GM12891 (cell line): ENCODE results near the gene PRF1.
"Not testable (repeated sequence)": the region's sequence is repeated elsewhere in the genome, so short reads cannot be mapped to it uniquely, and the experiment has no call there.

Source experiments
- POLR2A ChIP-seq: IDR thresholded peaks from 2 replicates; pipeline ENCODE4 v1.6.1; 2011; ENCODE audit warnings: low read depth, low read length, control low read depth
- POLR2AphosphoS5 ChIP-seq: IDR thresholded peaks from 2 replicates; pipeline ENCODE4 v1.6.1; 2011; ENCODE audit warnings: low read depth, low read length, control low read depth
- TAF1 ChIP-seq: IDR thresholded peaks from 2 replicates; pipeline ENCODE4 v1.6.1; 2011; ENCODE audit warnings: low read depth, low read length, control low read depth

DNA sequence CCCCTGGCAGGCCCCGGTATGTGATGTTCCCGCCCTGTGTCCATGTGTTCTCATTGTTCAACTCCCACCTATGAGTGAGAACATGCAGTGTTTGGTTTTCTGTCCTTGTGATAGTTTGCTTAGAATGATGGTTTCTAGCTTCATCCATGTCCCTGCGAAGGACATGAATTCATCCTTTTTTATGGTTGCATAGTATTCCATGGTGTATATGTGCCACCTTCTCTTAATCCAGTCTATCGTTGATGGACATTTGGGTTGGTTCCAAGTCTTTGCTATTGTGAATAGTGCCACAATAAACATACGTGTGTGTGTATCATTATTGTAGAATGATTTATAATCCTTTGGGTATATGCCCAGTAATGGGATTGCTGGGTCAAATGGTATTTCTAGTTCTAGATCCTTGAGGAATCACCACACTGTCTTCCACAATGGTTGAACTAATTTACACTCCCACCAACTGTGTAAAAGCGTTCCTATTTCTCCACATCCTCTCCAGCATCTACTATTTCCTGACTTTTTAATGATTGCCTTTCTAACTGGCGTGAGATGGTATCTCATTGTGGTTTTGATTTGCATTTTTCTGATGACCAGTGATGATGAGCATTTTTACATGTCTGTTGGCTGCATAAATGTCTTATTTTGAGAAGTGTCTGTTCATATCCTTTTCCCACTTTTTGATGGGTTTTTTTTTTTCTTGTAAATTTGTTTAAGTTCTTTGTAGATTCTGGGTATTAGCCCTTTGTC, 37.3 kb upstream of the PRF1 start:
- not testable (repeated sequence) for TF ChIP-seq POLR2AphosphoS5, POLR2A, TAF1
